ENCODE results near the gene SH2B3. TPM values are rescaled to one million over a fixed set of nuclear protein-coding genes. Genes with fewer than 3 reads are reported as not detected.

Gene SH2B3
- total and polyA plus RNA-seq, 2 of the 13 experiments (the other 11 are each of a cell fraction or from before 2014, with no cell fraction given) = 6.8 to 6.9 TPM

DNA sequence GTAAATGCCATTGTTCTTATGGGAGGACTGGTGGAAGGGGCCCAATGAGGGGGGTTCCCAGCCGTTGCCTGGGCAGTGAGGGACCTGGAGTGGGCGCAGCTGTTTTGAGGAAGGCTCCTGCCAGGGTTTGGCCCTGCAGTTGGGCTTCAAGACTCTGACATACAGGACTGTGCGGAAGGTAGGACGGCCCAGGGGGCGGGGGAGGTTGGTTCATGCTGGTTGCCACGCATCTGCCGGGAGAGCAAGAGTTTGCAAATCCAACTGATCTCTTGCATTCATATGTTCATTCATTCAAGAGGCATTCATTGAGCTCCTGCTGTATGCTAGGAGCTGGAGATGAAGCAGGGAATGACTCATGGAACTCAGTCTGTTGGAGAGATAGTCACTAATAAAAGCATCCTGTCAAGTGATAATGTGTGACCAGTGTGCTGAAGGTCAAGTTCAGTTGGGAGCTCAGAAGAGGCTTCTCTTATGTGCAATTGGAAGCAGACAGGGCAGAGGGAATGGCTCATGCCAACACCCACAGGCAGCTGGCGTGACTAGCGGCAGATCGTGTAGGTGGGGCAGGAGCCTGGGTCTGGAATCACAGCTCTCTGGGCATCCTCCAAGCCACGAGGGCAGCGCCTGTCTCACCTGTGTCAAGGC lies 7.8 kb downstream of the SH2B3 start:
- no peak overlapping the region for H3K27ac ChIP-seq (ENCODE audit: extremely low read length, insufficient read depth, low read length)
- H2AFZ ChIP-seq (ENCODE audit: low read length) = no peak overlapping the region
- intact Hi-C loops (cut with micrococcal nuclease; ENCODE audit: unreplicated experiment) = no loop called here
- CTCF ChIA-PET (ENCODE audit: low intra/inter-chr PET ratio, low total read pairs) = no interaction called here
- POLR2A ChIA-PET = interaction anchor here (1.8 kb wide), 1 partner anchor 9 kb away, joined by 7 read pairs; no protein-coding TSS in a partner anchor
- H3K27me3 ChIP-seq (ENCODE audit: control insufficient read depth in 1 of 2, insufficient read depth in 2 of 2, low read length in 2 of 2) = no peaks in the 10 kb centered on the region
- DNase-seq (ENCODE audit: low spot score) = no peak
- BruUV-seq (replicated peaks) = no TSS peak
- no peak overlapping the region for H3K4me2 ChIP-seq (ENCODE audit: low read depth, low read length)
- no peak overlapping the region for H3K9ac ChIP-seq (ENCODE audit: insufficient read depth, low read depth, low read length)
- ATAC-seq = no peak
- WGBS (ENCODE audit: low lambda C conversion rate) = 98% methylated on average over 12 of the region's 12 CpGs
- peaks cover 0 to 12% of the 10 kb centered on the region in 2 experiments; a peak in 2 of 5 replicates for H3K36me3 ChIP-seq (replicated peaks in 1 of 2; ENCODE audit: control insufficient read depth in 1 of 2, insufficient read depth in 2 of 2, low read length in 2 of 2)
- peaks cover 9% of the 10 kb centered on the region; the same call in 1 of the 2 replicates for H3K4me1 ChIP-seq (ENCODE audit: insufficient read depth, low read length)
- H4K20me1 ChIP-seq (ENCODE audit: insufficient read depth, low read length) = peaks cover 24% of the 10 kb centered on the region; the same call in 1 of the 2 replicates
- no peak for FAIRE-seq
- H3K4me3 ChIP-seq (replicated peaks in 1 of 3; ENCODE audit: insufficient read depth in 1 of 3, low read depth in 2 of 3, low read length in 3 of 3) = no peak overlapping the region
- no peaks in the 10 kb centered on the region for H3K9me3 ChIP-seq (ENCODE audit: low read length)
- TF ChIP-seq ZNF510 (CRISPR knock-in tag; IDR thresholded peaks at IDR 0.05; ENCODE audit: low read depth) = no peak
- 0 out of 2 replicates have a peak, but pooled peaks have one; percentile 54 for TF ChIP-seq ZKSCAN8 (CRISPR knock-in tag; IDR thresholded peaks at IDR 0.05; ENCODE audit: borderline replicate concordance)
- peaks cover 18% of the 10 kb centered on the region for H3K79me2 ChIP-seq (ENCODE audit: insufficient read depth, low read length)
- in situ Hi-C loops (cut with HindIII; ENCODE audit: extremely low pct_ligation_motif_present, low pct_unique_long_range_greater_than_20kb) = no loop called here

GRCh38 chr12:111414711-111415252 lies 9.1 kb downstream of the SH2B3 start:
- POLR2A ChIA-PET = no interaction called here
- intact Hi-C loops (cut with micrococcal nuclease; ENCODE audit: unreplicated experiment) = no loop called here
- peak; percentile 98 for TF ChIP-seq ZNF768 (CRISPR knock-in tag; IDR thresholded peaks at IDR 0.05)
- peak; percentile 31; the same call in 1 of the 2 replicates for TF ChIP-seq ZKSCAN1 (IDR thresholded peaks at IDR 0.05; ENCODE audit: low read length)
- 0 out of 2 replicates have a peak, but pooled peaks have one; percentile 15 for TF ChIP-seq THAP9 (CRISPR knock-in tag; IDR thresholded peaks at IDR 0.05; ENCODE audit: borderline replicate concordance)
- TF ChIP-seq ATAD3A (CRISPR knock-in tag; IDR thresholded peaks at IDR 0.05) = no peak
- FAIRE-seq (no peak), DNase-seq (ENCODE audit: low spot score) (no peak), ATAC-seq (no peak)
- H4K20me1 ChIP-seq (ENCODE audit: insufficient read depth, low read length) = peaks cover 18% of the 10 kb centered on the region; the same call in 1 of the 2 replicates
- H3K4me2 ChIP-seq (ENCODE audit: low read depth, low read length) = no peak overlapping the region
- no peak overlapping the region for H3K27ac ChIP-seq (ENCODE audit: extremely low read length, insufficient read depth, low read length)
- CTCF ChIA-PET (ENCODE audit: low intra/inter-chr PET ratio, low total read pairs) = no interaction called here
- H3K79me2 ChIP-seq (ENCODE audit: insufficient read depth, low read length) = peaks cover 11% of the 10 kb centered on the region
- H3K4me1 ChIP-seq (ENCODE audit: insufficient read depth, low read length) = no peaks in the 10 kb centered on the region; the same call in 1 of the 2 replicates
- no peak overlapping the region for H2AFZ ChIP-seq (ENCODE audit: low read length)
- 95% methylated on average over 7 of the region's 7 CpGs for WGBS (ENCODE audit: low lambda C conversion rate)
- H3K36me3 ChIP-seq (replicated peaks in 1 of 2; ENCODE audit: control insufficient read depth in 1 of 2, insufficient read depth in 2 of 2, low read length in 2 of 2) = peaks cover 2 to 16% of the 10 kb centered on the region in 2 experiments; a peak in 3 of 5 replicates
- no TSS peak for BruUV-seq (replicated peaks)
- H3K9me3 ChIP-seq (ENCODE audit: low read length) = no peaks in the 10 kb centered on the region
- H3K4me3 ChIP-seq (replicated peaks in 1 of 3; ENCODE audit: insufficient read depth in 1 of 3, low read depth in 2 of 3, low read length in 3 of 3) = no peak overlapping the region
- no peaks in the 10 kb centered on the region for H3K27me3 ChIP-seq (ENCODE audit: control insufficient read depth in 1 of 2, insufficient read depth in 2 of 2, low read length in 2 of 2)
- in situ Hi-C loops (cut with HindIII; ENCODE audit: extremely low pct_ligation_motif_present, low pct_unique_long_range_greater_than_20kb) = no loop called here
- no peak overlapping the region for H3K9ac ChIP-seq (ENCODE audit: insufficient read depth, low read depth, low read length)

All from HepG2 (cell line).